ENCODE results near the gene TRIM44.

- TF ChIP-seq, protein P1, sequence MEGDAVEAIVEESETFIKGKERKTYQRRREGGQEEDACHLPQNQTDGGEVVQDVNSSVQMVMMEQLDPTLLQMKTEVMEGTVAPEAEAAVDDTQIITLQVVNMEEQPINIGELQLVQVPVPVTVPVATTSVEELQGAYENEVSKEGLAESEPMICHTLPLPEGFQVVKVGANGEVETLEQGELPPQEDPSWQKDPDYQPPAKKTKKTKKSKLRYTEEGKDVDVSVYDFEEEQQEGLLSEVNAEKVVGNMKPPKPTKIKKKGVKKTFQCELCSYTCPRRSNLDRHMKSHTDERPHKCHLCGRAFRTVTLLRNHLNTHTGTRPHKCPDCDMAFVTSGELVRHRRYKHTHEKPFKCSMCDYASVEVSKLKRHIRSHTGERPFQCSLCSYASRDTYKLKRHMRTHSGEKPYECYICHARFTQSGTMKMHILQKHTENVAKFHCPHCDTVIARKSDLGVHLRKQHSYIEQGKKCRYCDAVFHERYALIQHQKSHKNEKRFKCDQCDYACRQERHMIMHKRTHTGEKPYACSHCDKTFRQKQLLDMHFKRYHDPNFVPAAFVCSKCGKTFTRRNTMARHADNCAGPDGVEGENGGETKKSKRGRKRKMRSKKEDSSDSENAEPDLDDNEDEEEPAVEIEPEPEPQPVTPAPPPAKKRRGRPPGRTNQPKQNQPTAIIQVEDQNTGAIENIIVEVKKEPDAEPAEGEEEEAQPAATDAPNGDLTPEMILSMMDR (IDR thresholded peaks at IDR 0.05 in 2 of 3, conservative IDR thresholded peaks at IDR 0.05 in 1 of 3; ENCODE audit: borderline replicate concordance in 1 of 3, insufficient read depth in 1 of 3, low read depth in 2 of 3, low read length in 2 of 3): no peak
- TF ChIP-seq POLR2A (IDR thresholded peaks at IDR 0.05; ENCODE audit: borderline replicate concordance, extremely low read depth, insufficient read depth, insufficient read length) (no peak), EZH2phosphoT487 (IDR thresholded peaks at IDR 0.05; ENCODE audit: borderline replicate concordance) (no peak), YY1 (IDR thresholded peaks at IDR 0.05; ENCODE audit: extremely low read depth, insufficient replicate concordance, low read depth, low read length) (no peak), SRF (IDR thresholded peaks at IDR 0.05; ENCODE audit: low read depth) (no peak), EGR1 (IDR thresholded peaks at IDR 0.05; ENCODE audit: low read depth) (no peak), JUND (IDR thresholded peaks at IDR 0.05) (no peak), ZNF274 (IDR thresholded peaks at IDR 0.05; ENCODE audit: low read depth, low read length) (no peak), EZH2 (IDR thresholded peaks at IDR 0.05) (no peak), SP1 (IDR thresholded peaks at IDR 0.05; ENCODE audit: low read depth) (no peak), POLR2AphosphoS5 (IDR thresholded peaks at IDR 0.05; ENCODE audit: low read depth, low read length) (no peak), ELF1 (IDR thresholded peaks at IDR 0.05; ENCODE audit: borderline replicate concordance, low read depth) (no peak), CBX3 (IDR thresholded peaks at IDR 0.05; ENCODE audit: low read depth) (no peak)
Measured at GRCh38 chr11:35822815-35823495, 160.4 kb downstream of the TRIM44 start.

Data from HCT116 (cell line).